Ishikawa (cell line): ENCODE measurements around the gene FOXP2.

ENCODE experiments used
- EGR1 ChIP-seq: IDR thresholded peaks from 2 replicates; pipeline ENCODE4 v1.6.1; 2012
- EP300 ChIP-seq: IDR thresholded peaks from 2 replicates; pipeline ENCODE4 v1.6.1; 2012; ENCODE audit warnings: borderline replicate concordance
- REST ChIP-seq: IDR thresholded peaks from 2 replicates; pipeline ENCODE4 v1.6.1; 2012; ENCODE audit warnings: low read depth, mild to moderate bottlenecking

GRCh38 chr7:114740941-114741340 lies 326.3 kb downstream of the FOXP2 start:
- TF ChIP-seq EGR1 (no peak), REST (no peak), EP300 (no peak)
